ENCODE measurements around the gene DYNLT4.
"Not testable (repeated sequence)": the region's sequence is repeated elsewhere in the genome, so short reads cannot be mapped to it uniquely, and the experiment has no call there.

Gene DYNLT4

GRCh38 chr1:44839576-44839975, 32.4 kb upstream of the DYNLT4 start:
- Histone ChIP-seq H4K20me1 (ENCODE audit: control insufficient read depth, insufficient read depth, low read depth, low read length) (no peaks in the 10 kb centered on the region), H3F3A (ENCODE audit: control insufficient read depth, insufficient read depth) (no peaks in the 10 kb centered on the region), H3K27ac (ENCODE audit: low read depth, low read length) (no peak overlapping the region), H3K79me2 (ENCODE audit: control insufficient read depth, low read length) (no peaks in the 10 kb centered on the region), H3K9me3 (ENCODE audit: control insufficient read depth, insufficient read depth, low read length) (no peaks in the 10 kb centered on the region), H3K36me3 (ENCODE audit: control insufficient read depth, low read length) (no peaks in the 10 kb centered on the region), H3K4me2 (ENCODE audit: low read length) (no peak overlapping the region), H3K4me1 (ENCODE audit: control insufficient read depth, low read length) (peaks cover 17% of the 10 kb centered on the region), H3K4me3 (ENCODE audit: low read length) (no peak overlapping the region), H3K9me2 (replicated peaks; ENCODE audit: control insufficient read depth, low read length) (no peaks in the 10 kb centered on the region), H3K27me3 (ENCODE audit: control insufficient read depth, low read length) (peaks cover 14% of the 10 kb centered on the region; the same call in 1 of the 2 replicates)
- TF ChIP-seq CTCF (IDR thresholded peaks at IDR 0.05; ENCODE audit: low read depth, low read length, poor library complexity, severe bottlenecking): no peak
- no peak for TF ChIP-seq EZH2phosphoT487 (IDR thresholded peaks at IDR 0.05; ENCODE audit: borderline replicate concordance, low read length)

- not testable (repeated sequence) for H3K79me2 ChIP-seq (ENCODE audit: control insufficient read depth, low read length); H3K4me3 ChIP-seq (ENCODE audit: low read length); H3K9me2 ChIP-seq (replicated peaks; ENCODE audit: control insufficient read depth, low read length); H3K4me2 ChIP-seq (ENCODE audit: low read length); H3K27ac ChIP-seq (ENCODE audit: low read depth, low read length); H3K36me3 ChIP-seq (ENCODE audit: control insufficient read depth, low read length); H4K20me1 ChIP-seq (ENCODE audit: control insufficient read depth, insufficient read depth, low read depth, low read length); H3F3A ChIP-seq (ENCODE audit: control insufficient read depth, insufficient read depth); H3K9me3 ChIP-seq (ENCODE audit: control insufficient read depth, insufficient read depth, low read length)
- Histone ChIP-seq H3K27me3 (ENCODE audit: control insufficient read depth, low read length) (peaks cover 14% of the 10 kb centered on the region; the same call in 1 of the 2 replicates), H3K4me1 (ENCODE audit: control insufficient read depth, low read length) (peaks cover 15% of the 10 kb centered on the region)
Observed at GRCh38 chr1:44838294-44838693, 31.1 kb upstream of the DYNLT4 start.

DNA sequence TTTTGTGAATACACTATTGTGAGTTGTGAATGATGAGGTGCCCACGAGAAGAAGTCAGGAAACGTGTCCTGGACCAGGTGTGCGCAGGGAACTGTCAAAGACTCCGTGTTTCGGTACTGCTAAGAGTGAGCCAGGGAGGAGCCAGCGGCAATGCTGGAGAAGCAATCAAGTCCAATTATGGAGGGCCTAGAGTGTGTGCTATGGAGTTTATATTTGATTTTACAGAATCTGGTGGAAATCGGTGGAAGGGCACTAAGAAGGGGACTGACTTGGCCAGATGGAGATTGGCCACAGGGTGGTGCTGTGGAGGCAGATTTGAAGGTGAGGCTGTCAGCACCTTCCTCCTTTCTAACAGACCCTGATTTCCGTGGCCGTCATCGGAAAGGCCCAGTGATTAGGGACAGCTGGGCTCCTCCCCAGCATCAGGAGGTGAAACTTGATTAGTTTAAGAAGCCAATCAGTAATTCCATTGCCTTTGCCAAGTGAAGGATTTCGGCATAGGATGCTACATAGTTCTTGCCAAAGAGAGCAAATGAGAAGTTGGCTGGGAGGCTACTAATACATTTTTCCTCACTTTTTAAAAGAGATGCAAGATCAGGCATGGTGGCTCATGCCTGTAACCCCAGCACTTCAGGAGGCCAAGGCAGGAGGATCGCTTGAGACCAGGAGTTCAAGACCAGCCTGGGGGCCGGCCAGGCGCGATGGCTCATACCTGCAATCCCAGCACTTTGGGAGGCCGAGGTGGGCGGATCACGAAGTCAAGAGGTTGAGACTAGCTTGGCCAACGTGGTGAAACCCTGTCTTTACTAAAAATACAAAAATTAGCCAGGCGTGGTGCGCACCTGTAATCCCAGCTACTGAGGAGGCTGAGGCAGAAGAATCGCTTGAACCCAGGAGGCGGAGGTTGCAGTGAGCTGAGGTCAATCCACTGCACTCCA, 28.9 kb upstream of the DYNLT4 start:
- peak overlapping the region; percentile 52 for H3K4me2 ChIP-seq (ENCODE audit: low read length)
- H3K9me3 ChIP-seq (ENCODE audit: control insufficient read depth, insufficient read depth, low read length): no peaks in the 10 kb centered on the region
- H3K79me2 ChIP-seq (ENCODE audit: control insufficient read depth, low read length): no peaks in the 10 kb centered on the region
- peaks cover 8% of the 10 kb centered on the region for H3K4me1 ChIP-seq (ENCODE audit: control insufficient read depth, low read length)
- TF ChIP-seq EZH2phosphoT487 (IDR thresholded peaks at IDR 0.05; ENCODE audit: borderline replicate concordance, low read length) (no peak), CTCF (IDR thresholded peaks at IDR 0.05; ENCODE audit: low read depth, low read length, poor library complexity, severe bottlenecking) (peak; percentile 98)
- H3K36me3 ChIP-seq (ENCODE audit: control insufficient read depth, low read length): no peaks in the 10 kb centered on the region
- H3K27ac ChIP-seq (ENCODE audit: low read depth, low read length): no peak overlapping the region
- H3K4me3 ChIP-seq (ENCODE audit: low read length): no peak overlapping the region
- no peaks in the 10 kb centered on the region for H3K9me2 ChIP-seq (replicated peaks; ENCODE audit: control insufficient read depth, low read length)
- H3K27me3 ChIP-seq (ENCODE audit: control insufficient read depth, low read length): no peaks in the 10 kb centered on the region
- H4K20me1 ChIP-seq (ENCODE audit: control insufficient read depth, insufficient read depth, low read depth, low read length): no peaks in the 10 kb centered on the region
- no peaks in the 10 kb centered on the region for H3F3A ChIP-seq (ENCODE audit: control insufficient read depth, insufficient read depth)

DNA sequence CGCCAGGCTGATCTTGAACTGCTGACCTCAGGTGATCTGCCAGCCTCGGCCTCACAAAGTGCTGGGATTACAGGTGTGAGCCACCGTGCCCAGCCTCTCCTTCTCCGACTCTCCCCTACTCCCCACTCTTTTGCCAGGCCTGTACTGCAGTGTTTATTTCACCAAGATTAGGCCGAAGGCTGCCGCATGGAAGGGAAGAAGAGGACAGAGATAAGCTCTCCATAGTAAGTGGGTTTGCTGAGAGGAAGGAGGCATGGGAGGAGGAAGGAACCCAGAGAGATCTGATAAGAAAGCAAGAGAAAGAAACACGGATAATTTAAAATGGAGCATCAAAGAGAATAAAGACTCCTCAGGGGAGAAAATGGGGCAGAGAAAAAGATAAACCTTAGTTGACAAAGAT, 27.2 kb upstream of the DYNLT4 start:
- Histone ChIP-seq H3K9me2 (replicated peaks; ENCODE audit: control insufficient read depth, low read length) (no peaks in the 10 kb centered on the region), H3K4me2 (ENCODE audit: low read length) (no peak overlapping the region), H3K9me3 (ENCODE audit: control insufficient read depth, insufficient read depth, low read length) (no peaks in the 10 kb centered on the region), H4K20me1 (ENCODE audit: control insufficient read depth, insufficient read depth, low read depth, low read length) (no peaks in the 10 kb centered on the region), H3K4me1 (ENCODE audit: control insufficient read depth, low read length) (peaks cover 8% of the 10 kb centered on the region), H3K27me3 (ENCODE audit: control insufficient read depth, low read length) (no peaks in the 10 kb centered on the region), H3F3A (ENCODE audit: control insufficient read depth, insufficient read depth) (no peaks in the 10 kb centered on the region), H3K27ac (ENCODE audit: low read depth, low read length) (no peak overlapping the region), H3K36me3 (ENCODE audit: control insufficient read depth, low read length) (no peaks in the 10 kb centered on the region), H3K4me3 (ENCODE audit: low read length) (no peak overlapping the region), H3K79me2 (ENCODE audit: control insufficient read depth, low read length) (no peaks in the 10 kb centered on the region)
- TF ChIP-seq CTCF (IDR thresholded peaks at IDR 0.05; ENCODE audit: low read depth, low read length, poor library complexity, severe bottlenecking): no peak
- TF ChIP-seq EZH2phosphoT487 (IDR thresholded peaks at IDR 0.05; ENCODE audit: borderline replicate concordance, low read length): no peak

All from DOHH2 (cell line).